Measurements from ENCODE around the gene SPTB.

SPTB gene

GRCh38 chr14:64713677-64714076, 166.0 kb downstream of the SPTB start:
- no peak for TF ChIP-seq POLR2A (IDR thresholded peaks at IDR 0.05; ENCODE audit: low read length)
- no peak for TF ChIP-seq GATA1 (IDR thresholded peaks at IDR 0.05; ENCODE audit: low read depth, low read length)
- DNase-seq: no peak

- no peak for TF ChIP-seq GATA1 (IDR thresholded peaks at IDR 0.05; ENCODE audit: low read depth, low read length)
- TF ChIP-seq POLR2A (IDR thresholded peaks at IDR 0.05; ENCODE audit: low read length): no peak
- DNase-seq: no peak
These were observed 168.7 kb downstream of the SPTB start for GRCh38 chr14:64711039-64711438.

- TF ChIP-seq POLR2A (IDR thresholded peaks at IDR 0.05; ENCODE audit: low read length) (no peak), GATA1 (IDR thresholded peaks at IDR 0.05; ENCODE audit: low read depth, low read length) (no peak)
- DNase-seq: no peak
These were observed 170.6 kb downstream of the SPTB start for GRCh38 chr14:64709126-64709525.

- DNase-seq: no peak
- TF ChIP-seq POLR2A (IDR thresholded peaks at IDR 0.05; ENCODE audit: low read length) (no peak), GATA1 (IDR thresholded peaks at IDR 0.05; ENCODE audit: low read depth, low read length) (no peak)
These were observed 171.3 kb downstream of the SPTB start for GRCh38 chr14:64708148-64709004.

- peak; percentile 17 to 18 for DNase-seq
- TF ChIP-seq POLR2A (IDR thresholded peaks at IDR 0.05; ENCODE audit: low read length) (no peak), GATA1 (IDR thresholded peaks at IDR 0.05; ENCODE audit: low read depth, low read length) (no peak)
These were observed 172.0 kb downstream of the SPTB start for GRCh38 chr14:64707661-64708060.

GRCh38 chr14:64706593-64707193, 173.0 kb downstream of the SPTB start:
- TF ChIP-seq POLR2A (IDR thresholded peaks at IDR 0.05; ENCODE audit: low read length) (no peak), GATA1 (IDR thresholded peaks at IDR 0.05; ENCODE audit: low read depth, low read length) (no peak)
- DNase-seq: no peak

- no peak for DNase-seq
- TF ChIP-seq POLR2A (IDR thresholded peaks at IDR 0.05; ENCODE audit: low read length) (no peak), GATA1 (IDR thresholded peaks at IDR 0.05; ENCODE audit: low read depth, low read length) (no peak)
These were observed 173.6 kb downstream of the SPTB start for GRCh38 chr14:64706119-64706592.

- no peak for TF ChIP-seq GATA1 (IDR thresholded peaks at IDR 0.05; ENCODE audit: low read depth, low read length)
- TF ChIP-seq POLR2A (IDR thresholded peaks at IDR 0.05; ENCODE audit: low read length): no peak
- DNase-seq: no peak
These were observed 174.2 kb downstream of the SPTB start for GRCh38 chr14:64705381-64706118.

GRCh38 chr14:64704743-64705380, 174.8 kb downstream of the SPTB start:
- peak; percentile 38 to 41 for DNase-seq
- no peak for TF ChIP-seq POLR2A (IDR thresholded peaks at IDR 0.05; ENCODE audit: low read length)
- no peak for TF ChIP-seq GATA1 (IDR thresholded peaks at IDR 0.05; ENCODE audit: low read depth, low read length)

GRCh38 chr14:64704143-64704742, 175.5 kb downstream of the SPTB start, which contains the start of gene PLEKHG3:
Gene PLEKHG3, plus strand, starts transcription at chr14:64704424. Its CDS starts 23,208 bp downstream, at chr14:64727632.
- no peak for TF ChIP-seq GATA1 (IDR thresholded peaks at IDR 0.05; ENCODE audit: low read depth, low read length)
- TF ChIP-seq POLR2A (IDR thresholded peaks at IDR 0.05; ENCODE audit: low read length): no peak
- DNase-seq: peak; percentile 39 to 45

- peak in 1 of 2 experiments; percentile 35 for DNase-seq
- no peak for TF ChIP-seq GATA1 (IDR thresholded peaks at IDR 0.05; ENCODE audit: low read depth, low read length)
- no peak for TF ChIP-seq POLR2A (IDR thresholded peaks at IDR 0.05; ENCODE audit: low read length)
These were observed 176.1 kb downstream of the SPTB start for GRCh38 chr14:64703395-64704142.
